Natural killer cell (primary cell): Measurements from ENCODE around the gene NXN. TPM values are rescaled to one million over a fixed set of nuclear protein-coding genes. Genes with fewer than 3 reads are reported as not detected.

Experiments
- ATAC-seq, 3 donors: fragments of 150-1000 bp in 2 of 3; fragments of 200-7000 bp in 1 of 3; cut with Tn5 transposase; 1 replicate in 1 of 3; 2 replicates in 2 of 3; pipeline ENCODE4 v1.10.0; 2021; ENCODE audit warnings: mild to moderate bottlenecking in 2 of 3, moderate library complexity in 2 of 3
- DNase-seq, 2 donors: peaks; one replicate each; pipeline versions ENCODE4 v3.0.0 to v3.0.0-alpha.2; 2013 to 2021; ENCODE audit warnings: mixed read lengths in 1 of 2
- H3K27ac ChIP-seq: one replicate; pipeline ENCODE4 v1.5.1; 2013; ENCODE audit warnings: mild to moderate bottlenecking, low read length
- H3K27me3 ChIP-seq: one replicate; pipeline ENCODE4 v1.6.1; 2013; ENCODE audit warnings: low read length; ENCODE audit not compliant: control insufficient read depth, insufficient read depth
- H3K36me3 ChIP-seq: one replicate; pipeline ENCODE4 v1.6.1; 2013; ENCODE audit warnings: low read length; ENCODE audit not compliant: control insufficient read depth, insufficient read depth
- H3K4me1 ChIP-seq: one replicate; pipeline ENCODE4 v1.6.1; 2013; ENCODE audit warnings: low read length; ENCODE audit not compliant: control insufficient read depth, insufficient read depth
- H3K4me3 ChIP-seq: one replicate; pipeline ENCODE4 v1.5.1; 2013; ENCODE audit warnings: low read length
- H3K9me3 ChIP-seq: one replicate; pipeline ENCODE4 v1.6.1; 2013; ENCODE audit warnings: low read length; ENCODE audit not compliant: control insufficient read depth, insufficient read depth
- H3K27ac Mint-ChIP-seq, 2 donors: one replicate each; pipeline ENCODE4 v1.8.0; 2022; ENCODE audit warnings: mild to moderate bottlenecking in 2 of 2, mixed read lengths in 2 of 2, moderate library complexity in 1 of 2
- H3K27me3 Mint-ChIP-seq, 2 donors: one replicate each; pipeline ENCODE4 v1.8.0; 2022; ENCODE audit warnings: low read depth in 2 of 2, mixed read lengths in 2 of 2
- H3K36me3 Mint-ChIP-seq: one replicate; pipeline ENCODE4 v1.8.0; 2022; ENCODE audit warnings: mixed read lengths
- H3K4me1 Mint-ChIP-seq, 2 donors: one replicate each; pipeline ENCODE4 v1.8.0; 2022; ENCODE audit warnings: mixed read lengths in 2 of 2
- H3K4me3 Mint-ChIP-seq: one replicate; pipeline ENCODE4 v1.8.0; 2022; ENCODE audit warnings: mild to moderate bottlenecking, moderate library complexity, mixed read lengths
- H3K9me3 Mint-ChIP-seq, 2 donors: one replicate each; pipeline ENCODE4 v1.8.0; 2022; ENCODE audit warnings: mixed read lengths in 2 of 2
- CTCF ChIP-seq: fragments of 200-600 bp; IDR thresholded peaks from one replicate; pipeline ENCODE4 v1.8.0; 2022; ENCODE audit warnings: antibody characterized with exemption
- WGBS: methylation state at CpG from one replicate; pipeline ENCODE4 v1.1.7; 2013; ENCODE audit warnings: missing lambda C conversion rate; ENCODE audit not compliant: insufficient coverage; 5-methylcytosine and 5-hydroxymethylcytosine counted together
- intact Hi-C: fragments of 100-400 bp; cut with micrococcal nuclease; formaldehyde crosslinking; loops from one replicate; pipeline ENCODE4 v1.14.2; 2022
- total RNA-seq, 4 donors: library from RNA; stranded (reverse); fragments of 120-200 nt in 1 of 4; gene quantifications; one replicate each; pipeline versions ENCODE4 v1.2.3 to v1.2.4, GENCODE V29; 2013 to 2022

The NXN gene
- total RNA-seq, 3 donors from 2014 or later (not counting 1 experiment from before 2014, with no cell fraction given) = 0.14 to 0.55 TPM; not detected in 1

GRCh38 chr17:903691-904481, 75.7 kb downstream of the NXN start:
- no peak for ATAC-seq
- peaks cover 20 to 26% of the 10 kb centered on the region in 2 donors for H3K27me3 Mint-ChIP-seq
- intact Hi-C loops = no loop called here
- no peaks in the 10 kb centered on the region for H3K9me3 Mint-ChIP-seq
- 66% methylated on average over 34 of the region's 34 CpGs for WGBS
- H3K4me1 Mint-ChIP-seq = no peaks in the 10 kb centered on the region
- Histone ChIP-seq H3K9me3 (no peaks in the 10 kb centered on the region), H3K27me3 (peaks cover 2% of the 10 kb centered on the region), H3K4me1 (no peaks in the 10 kb centered on the region), H3K27ac (no peak overlapping the region), H3K4me3 (no peak overlapping the region), H3K36me3 (no peaks in the 10 kb centered on the region)
- no peak for TF ChIP-seq CTCF
- no peak overlapping the region for H3K27ac Mint-ChIP-seq
- no peak overlapping the region for H3K4me3 Mint-ChIP-seq
- H3K36me3 Mint-ChIP-seq = no peaks in the 10 kb centered on the region
- no peak for DNase-seq

GRCh38 chr17:902463-902862, 77.1 kb downstream of the NXN start:
- intact Hi-C loops = no loop called here
- Mint-ChIP-seq H3K36me3 (no peaks in the 10 kb centered on the region), H3K27ac (no peak overlapping the region), H3K4me1 (no peaks in the 10 kb centered on the region), H3K4me3 (no peak overlapping the region), H3K27me3 (peaks cover 26% of the 10 kb centered on the region in 2 donors), H3K9me3 (no peaks in the 10 kb centered on the region)
- Histone ChIP-seq H3K4me1 (no peaks in the 10 kb centered on the region), H3K4me3 (no peak overlapping the region), H3K27me3 (peaks cover 2% of the 10 kb centered on the region), H3K27ac (no peak overlapping the region), H3K36me3 (no peaks in the 10 kb centered on the region), H3K9me3 (no peaks in the 10 kb centered on the region)
- no peak for ATAC-seq
- TF ChIP-seq CTCF = no peak
- 90% methylated on average over 8 of the region's 8 CpGs for WGBS
- DNase-seq = no peak

GRCh38 chr17:901964-902363, 77.6 kb downstream of the NXN start:
- no peak overlapping the region for H3K4me3 Mint-ChIP-seq
- peaks cover 2% of the 10 kb centered on the region for H3K27me3 ChIP-seq
- H3K27ac ChIP-seq = no peak overlapping the region
- H3K4me1 Mint-ChIP-seq = no peaks in the 10 kb centered on the region
- no peaks in the 10 kb centered on the region for H3K9me3 Mint-ChIP-seq
- H3K36me3 ChIP-seq = no peaks in the 10 kb centered on the region
- H3K9me3 ChIP-seq = no peaks in the 10 kb centered on the region
- no peaks in the 10 kb centered on the region for H3K4me1 ChIP-seq
- intact Hi-C loops = no loop called here
- WGBS = 91% methylated on average over 21 of the region's 21 CpGs
- ATAC-seq = no peak
- DNase-seq = no peak
- H3K27me3 Mint-ChIP-seq = peaks cover 26 to 28% of the 10 kb centered on the region in 2 donors
- no peak for TF ChIP-seq CTCF
- H3K4me3 ChIP-seq = no peak overlapping the region
- H3K27ac Mint-ChIP-seq = no peak overlapping the region
- H3K36me3 Mint-ChIP-seq = no peaks in the 10 kb centered on the region
